DOHH2 (cell line): ENCODE data around the gene HMMR.

ENCODE experiments used
- EZH2phosphoT487 ChIP-seq: fragments of 200-600 bp; sonication (generic); IDR thresholded peaks from 2 replicates; pipeline ENCODE4 v1.6.1; 2017; ENCODE audit warnings: borderline replicate concordance, mild to moderate bottlenecking, antibody characterized with exemption, low read length, moderate library complexity, mixed read lengths
- TF ChIP-seq, protein P1 (sequence below): fragments of 200-600 bp; sonication (generic); IDR thresholded peaks from one replicate; pipeline ENCODE4 v1.5.1; 2014; ENCODE audit warnings: antibody characterized with exemption, mild to moderate bottlenecking, low read depth, low read length; ENCODE audit not compliant: poor library complexity, severe bottlenecking

DNA sequence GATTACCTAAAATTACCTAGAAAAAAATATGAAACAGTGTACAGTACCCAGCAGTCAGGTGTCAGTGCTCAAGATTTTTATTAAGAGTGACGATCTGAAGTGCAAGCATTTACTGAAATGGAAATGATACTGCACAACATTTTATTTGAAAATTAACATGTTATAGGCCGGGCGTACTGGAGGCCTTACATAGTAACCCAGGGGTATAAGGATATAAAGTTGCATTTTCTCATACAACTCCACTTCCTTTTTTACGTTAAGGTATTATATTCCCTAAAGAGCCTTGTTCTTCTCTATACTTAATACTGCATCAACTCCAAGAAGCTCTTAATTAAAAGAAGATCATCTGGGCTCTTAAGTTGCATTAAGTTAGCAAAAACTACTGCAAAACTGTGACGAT is 48.3 kb downstream of the HMMR start:
- TF ChIP-seq, protein P1, sequence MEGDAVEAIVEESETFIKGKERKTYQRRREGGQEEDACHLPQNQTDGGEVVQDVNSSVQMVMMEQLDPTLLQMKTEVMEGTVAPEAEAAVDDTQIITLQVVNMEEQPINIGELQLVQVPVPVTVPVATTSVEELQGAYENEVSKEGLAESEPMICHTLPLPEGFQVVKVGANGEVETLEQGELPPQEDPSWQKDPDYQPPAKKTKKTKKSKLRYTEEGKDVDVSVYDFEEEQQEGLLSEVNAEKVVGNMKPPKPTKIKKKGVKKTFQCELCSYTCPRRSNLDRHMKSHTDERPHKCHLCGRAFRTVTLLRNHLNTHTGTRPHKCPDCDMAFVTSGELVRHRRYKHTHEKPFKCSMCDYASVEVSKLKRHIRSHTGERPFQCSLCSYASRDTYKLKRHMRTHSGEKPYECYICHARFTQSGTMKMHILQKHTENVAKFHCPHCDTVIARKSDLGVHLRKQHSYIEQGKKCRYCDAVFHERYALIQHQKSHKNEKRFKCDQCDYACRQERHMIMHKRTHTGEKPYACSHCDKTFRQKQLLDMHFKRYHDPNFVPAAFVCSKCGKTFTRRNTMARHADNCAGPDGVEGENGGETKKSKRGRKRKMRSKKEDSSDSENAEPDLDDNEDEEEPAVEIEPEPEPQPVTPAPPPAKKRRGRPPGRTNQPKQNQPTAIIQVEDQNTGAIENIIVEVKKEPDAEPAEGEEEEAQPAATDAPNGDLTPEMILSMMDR: no peak
- TF ChIP-seq EZH2phosphoT487: no peak
